Endometrial microvascular endothelial cells (primary cell): Measurements from ENCODE around the gene SHISA9. TPM values are rescaled to one million over a fixed set of nuclear protein-coding genes. Genes with fewer than 3 reads are reported as not detected.

Experiments
- in situ Hi-C: cut with HindIII; loops from 2 replicates; pipeline ENCODE4 v1.10.0; 2017; ENCODE audit warnings: low sequenced_read_pairs, low pct_unique_long_range_greater_than_20kb; ENCODE audit errors: inconsistent ontology term
- total RNA-seq: library from RNA; depleted of rRNA; stranded (reverse); fragments of >200 nt; gene quantifications from one replicate; pipeline ENCODE4 v1.2.3, GENCODE V29; 2015; ENCODE audit errors: inconsistent ontology term

The SHISA9 gene
- total RNA-seq, 1 donor from 2014 or later, result not detected

GRCh38 chr16:13189250-13189649, 287.9 kb downstream of the SHISA9 start:
- in situ Hi-C loops, result no loop called here

- in situ Hi-C loops, result no loop called here
Observed at GRCh38 chr16:13193721-13194120, 292.3 kb downstream of the SHISA9 start.

GRCh38 chr16:13194766-13195165, 293.4 kb downstream of the SHISA9 start:
- in situ Hi-C loops, result no loop called here

- in situ Hi-C loops, result no loop called here
Observed at GRCh38 chr16:13203725-13204124, 302.3 kb downstream of the SHISA9 start.

GRCh38 chr16:13205352-13205751, 304.0 kb downstream of the SHISA9 start:
- in situ Hi-C loops, result no loop called here

- in situ Hi-C loops, result no loop called here
Observed at GRCh38 chr16:13206606-13207005, 305.2 kb downstream of the SHISA9 start.

GRCh38 chr16:13207151-13207550, 305.8 kb downstream of the SHISA9 start:
- in situ Hi-C loops, result no loop called here

- in situ Hi-C loops, result no loop called here
Observed at GRCh38 chr16:13223666-13224065, 322.3 kb downstream of the SHISA9 start.

GRCh38 chr16:13229039-13229438, 327.6 kb downstream of the SHISA9 start:
- in situ Hi-C loops, result no loop called here

- in situ Hi-C loops, result no loop called here
Observed at GRCh38 chr16:13231365-13231764, 330.0 kb downstream of the SHISA9 start.

- in situ Hi-C loops, result no loop called here
Observed at GRCh38 chr16:13234999-13235398, 333.6 kb downstream of the SHISA9 start.

GRCh38 chr16:13236308-13236707, 334.9 kb downstream of the SHISA9 start:
- in situ Hi-C loops, result no loop called here

- in situ Hi-C loops, result no loop called here
Observed at GRCh38 chr16:13238182-13238581, 336.8 kb downstream of the SHISA9 start.

- in situ Hi-C loops, result no loop called here
Observed at GRCh38 chr16:13242201-13242600, 340.8 kb downstream of the SHISA9 start.

GRCh38 chr16:13244770-13245169, 343.4 kb downstream of the SHISA9 start:
- in situ Hi-C loops, result no loop called here

- in situ Hi-C loops, result no loop called here
Observed at GRCh38 chr16:13245713-13246377, 344.4 kb downstream of the SHISA9 start.

- in situ Hi-C loops, result no loop called here
Observed at GRCh38 chr16:13254998-13255614, 353.7 kb downstream of the SHISA9 start.

GRCh38 chr16:13262270-13263090, 361.1 kb downstream of the SHISA9 start:
- in situ Hi-C loops, result no loop called here

- in situ Hi-C loops, result no loop called here
Observed at GRCh38 chr16:13264749-13265552, 363.6 kb downstream of the SHISA9 start.
